GM12878 (cell line): Measurements from ENCODE around the gene SPRING1. TPM values are rescaled to one million over a fixed set of nuclear protein-coding genes. Genes with fewer than 3 reads are reported as not detected.

Experiments used
- ATF7 ChIP-seq: fragments of 450-650 bp; IDR thresholded peaks from 2 replicates; pipeline ENCODE4 v1.6.1; 2016; ENCODE audit warnings: low read depth, mild to moderate bottlenecking
- BHLHE40 ChIP-seq, 2 experiments: fragments of 450-650 bp in 1 of 2; IDR thresholded peaks; 2 replicates each; pipeline ENCODE4 v1.6.1; 2011 to 2017; ENCODE audit warnings: low read depth in 2 of 2, borderline replicate concordance in 1 of 2, improper control_type of control experiment in 1 of 2, low read length in 1 of 2, mild to moderate bottlenecking in 1 of 2
- ESRRA ChIP-seq: IDR thresholded peaks from 2 replicates; pipeline ENCODE4 v1.6.1; 2012; ENCODE audit warnings: mild to moderate bottlenecking, low read length, improper control_type of control experiment
- FOXK2 ChIP-seq: fragments of 450-650 bp; IDR thresholded peaks from 2 replicates; pipeline ENCODE4 v1.6.1; 2017; ENCODE audit warnings: mild to moderate bottlenecking, moderate library complexity
- HCFC1 ChIP-seq: fragments of 150-350 bp; IDR thresholded peaks from 2 replicates; pipeline ENCODE4 v1.6.1; 2014; ENCODE audit warnings: low read length
- HDAC2 ChIP-seq: fragments of 200-600 bp; sonication (generic); IDR thresholded peaks from 2 replicates; pipeline ENCODE4 v1.6.1; 2017
- HSF1 ChIP-seq: fragments of 150-350 bp; IDR thresholded peaks from 2 replicates; pipeline ENCODE4 v1.6.1; 2014; ENCODE audit warnings: mild to moderate bottlenecking, low read depth, low read length
- KLF5 ChIP-seq: fragments of 450-650 bp; IDR thresholded peaks from 2 replicates; pipeline ENCODE4 v1.6.1; 2014; ENCODE audit warnings: mild to moderate bottlenecking; ENCODE audit not compliant: partially characterized antibody
- LARP7 ChIP-seq: fragments of 450-650 bp; IDR thresholded peaks from 2 replicates; pipeline ENCODE4 v1.6.1; 2017; ENCODE audit warnings: mild to moderate bottlenecking
- MYB ChIP-seq: fragments of 150-350 bp; IDR thresholded peaks from 2 replicates; pipeline ENCODE4 v1.6.1; 2014; ENCODE audit warnings: mild to moderate bottlenecking, low read depth, low read length, borderline replicate concordance
- NKRF ChIP-seq: fragments of 450-650 bp; conservative IDR thresholded peaks from 2 replicates; pipeline ENCODE4 v1.6.1; 2017; ENCODE audit warnings: mild to moderate bottlenecking, moderate library complexity
- PAX8 ChIP-seq: fragments of 450-650 bp; IDR thresholded peaks from 2 replicates; pipeline ENCODE4 v1.6.1; 2017; ENCODE audit warnings: mild to moderate bottlenecking, moderate library complexity
- PKNOX1 ChIP-seq: fragments of 450-650 bp; IDR thresholded peaks from 2 replicates; pipeline ENCODE4 v1.6.1; 2016; ENCODE audit warnings: mild to moderate bottlenecking
- POLR2A ChIP-seq: IDR thresholded peaks from 2 replicates; pipeline ENCODE4 v1.6.1; 2011; ENCODE audit warnings: low read depth, mild to moderate bottlenecking, low read length
- POLR2AphosphoS2 ChIP-seq: IDR thresholded peaks from 2 replicates; pipeline ENCODE4 v1.6.1; 2011; ENCODE audit warnings: low read depth, mild to moderate bottlenecking, low read length, improper control_type of control experiment, moderate library complexity
- RCOR1 ChIP-seq: conservative IDR thresholded peaks from 2 replicates; pipeline ENCODE4 v1.6.1; 2012; ENCODE audit warnings: low read depth, low read length, improper control_type of control experiment
- SIX5 ChIP-seq: IDR thresholded peaks from 2 replicates; pipeline ENCODE4 v1.6.1; 2011; ENCODE audit warnings: mild to moderate bottlenecking, low read depth, low read length, moderate library complexity; ENCODE audit not compliant: severe bottlenecking
- SMARCA5 ChIP-seq: fragments of 450-650 bp; IDR thresholded peaks from 2 replicates; pipeline ENCODE4 v1.6.1; 2017; ENCODE audit warnings: mild to moderate bottlenecking
- STAT1 ChIP-seq: fragments of 450-650 bp; conservative IDR thresholded peaks from 2 replicates; pipeline ENCODE4 v1.6.1; 2014; ENCODE audit warnings: antibody characterized with exemption, mild to moderate bottlenecking
- STAT3 ChIP-seq: IDR thresholded peaks from 2 replicates; pipeline ENCODE4 v1.6.1; 2011; ENCODE audit warnings: low read depth, low read length, improper control_type of control experiment
- TBL1XR1 ChIP-seq: IDR thresholded peaks from 2 replicates; pipeline ENCODE4 v1.6.1; 2012; ENCODE audit warnings: low read depth, low read length, improper control_type of control experiment
- TCF7 ChIP-seq: IDR thresholded peaks from 2 replicates; pipeline ENCODE4 v1.6.1; 2014; ENCODE audit warnings: antibody characterized with exemption, borderline replicate concordance
- ZZZ3 ChIP-seq: IDR thresholded peaks from 2 replicates; pipeline ENCODE4 v1.6.1; 2011; ENCODE audit warnings: low read depth; ENCODE audit not compliant: control insufficient read depth, insufficient read length
- polyA plus RNA-seq, 11 experiments: library from polyadenylated mRNA; depleted of rRNA in 4 of 11; unstranded in 6 of 11; stranded (reverse) in 5 of 11; fragments of >200 nt; fragmentation: Nextera tagmentation in 4 of 11; fragmentation: Illumina TruSeq in 1 of 11; extraction: Ambion mirVana in 4 of 11; extraction: Trizol in 1 of 11; gene quantifications; 1 replicate in 1 of 11; 2 replicates in 10 of 11; pipeline versions ENCODE4 v1.2.1 to v1.2.3, GENCODE V29; 2011 to 2016; ENCODE audit warnings: inconsistent platforms in 2 of 11, missing spikeins in 2 of 11, low read depth in 1 of 11
- total RNA-seq, 4 experiments: library from RNA; depleted of rRNA in 3 of 4; stranded (reverse); fragments of >200 nt in 3 of 4; fragmentation: Illumina TruSeq in 1 of 4; extraction: Trizol in 1 of 4; gene quantifications; 2 replicates each; pipeline versions ENCODE4 v1.2.1 to v1.2.3, GENCODE V29; 2013 to 2021
- TF ChIP-seq, protein P1 (sequence below): fragments of 450-650 bp; IDR thresholded peaks from 2 replicates; pipeline ENCODE4 v1.6.1; 2018; ENCODE audit warnings: borderline replicate concordance, mild to moderate bottlenecking; ENCODE audit not compliant: partially characterized antibody
- TF ChIP-seq, protein P2 (sequence below): IDR thresholded peaks from 2 replicates; pipeline ENCODE4 v1.6.1; 2012; ENCODE audit warnings: low read depth, low read length, improper control_type of control experiment

Gene SPRING1
- total and polyA plus RNA-seq, 10 of the 15 experiments (the other 5 are each of a cell fraction or from before 2014, with no cell fraction given) = 2.5 to 25.7 (median 14.3) TPM

DNA sequence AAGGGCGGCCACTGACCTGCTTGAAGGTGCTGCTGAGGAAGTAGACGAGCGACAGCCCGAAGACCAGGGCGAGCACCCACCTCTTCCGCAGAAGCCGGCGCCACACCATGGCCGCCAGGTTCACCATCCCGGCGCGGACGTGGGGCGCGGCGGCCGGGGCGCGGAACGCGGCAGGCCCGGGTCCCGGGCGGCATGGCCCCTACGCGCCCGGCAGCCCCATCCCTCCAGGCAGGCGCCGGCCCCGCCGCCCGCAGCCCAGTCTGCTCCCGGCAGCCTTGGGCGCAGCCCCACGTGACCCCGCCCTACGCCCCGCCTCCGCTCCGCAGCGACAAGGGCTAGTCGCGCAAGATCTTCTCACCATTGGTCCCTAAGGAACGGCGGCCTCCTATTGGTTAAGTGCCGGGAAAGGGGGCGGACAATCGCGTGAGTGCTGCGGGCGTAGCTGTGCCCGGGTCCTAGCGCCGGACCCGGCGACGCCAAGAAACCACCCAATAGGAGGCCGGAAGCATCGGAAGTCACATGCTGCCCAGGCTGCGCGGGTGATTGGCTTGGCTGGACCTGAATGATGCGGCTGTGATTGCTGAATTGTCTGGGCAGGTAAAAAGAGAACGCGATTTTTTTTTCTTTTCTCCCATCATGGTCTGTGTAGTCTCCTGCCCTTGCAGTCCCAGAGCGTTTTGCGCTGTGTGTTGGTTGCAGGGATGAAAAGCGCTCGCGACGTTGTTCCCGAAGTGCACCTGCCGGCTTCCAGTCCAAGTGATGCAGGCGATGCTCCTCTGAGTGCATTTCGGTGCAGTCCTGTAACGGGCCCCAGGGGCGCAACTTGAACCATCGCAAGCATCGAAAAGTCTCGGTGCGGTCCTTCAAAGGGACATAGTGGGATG is at the start of gene SPRING1, which contains the start of gene RNFT2 (continued):
- TF ChIP-seq NKRF (peak; percentile 91), ATF7 (peak; percentile 50), POLR2AphosphoS2 (no peak), KLF5 (peak; percentile 31), STAT1 (0 out of 2 replicates have a peak, but pooled peaks have one; percentile 16), RCOR1 (peak; percentile 93), PAX8 (no peak), TBL1XR1 (0 out of 2 replicates have a peak, but pooled peaks have one; percentile 34), STAT3 (no peak), ESRRA (no peak), TCF7 (no peak), HCFC1 (peak; percentile 52), FOXK2 (no peak), HDAC2 (no peak), HSF1 (0 out of 2 replicates have a peak, but pooled peaks have one; percentile 23), ZZZ3 (no peak), PKNOX1 (peak; percentile 89), LARP7 (peak; percentile 93), POLR2A (peak; percentile 86), SMARCA5 (peak; percentile 87), MYB (no peak), BHLHE40 (IDR thresholded peaks at IDR 0.05; ENCODE audit: borderline replicate concordance in 1 of 2, low read depth in 2 of 2, low read length in 1 of 2) (peak; percentile 98 to 99), SIX5 (peak; percentile 25)
- TF ChIP-seq, protein P1, sequence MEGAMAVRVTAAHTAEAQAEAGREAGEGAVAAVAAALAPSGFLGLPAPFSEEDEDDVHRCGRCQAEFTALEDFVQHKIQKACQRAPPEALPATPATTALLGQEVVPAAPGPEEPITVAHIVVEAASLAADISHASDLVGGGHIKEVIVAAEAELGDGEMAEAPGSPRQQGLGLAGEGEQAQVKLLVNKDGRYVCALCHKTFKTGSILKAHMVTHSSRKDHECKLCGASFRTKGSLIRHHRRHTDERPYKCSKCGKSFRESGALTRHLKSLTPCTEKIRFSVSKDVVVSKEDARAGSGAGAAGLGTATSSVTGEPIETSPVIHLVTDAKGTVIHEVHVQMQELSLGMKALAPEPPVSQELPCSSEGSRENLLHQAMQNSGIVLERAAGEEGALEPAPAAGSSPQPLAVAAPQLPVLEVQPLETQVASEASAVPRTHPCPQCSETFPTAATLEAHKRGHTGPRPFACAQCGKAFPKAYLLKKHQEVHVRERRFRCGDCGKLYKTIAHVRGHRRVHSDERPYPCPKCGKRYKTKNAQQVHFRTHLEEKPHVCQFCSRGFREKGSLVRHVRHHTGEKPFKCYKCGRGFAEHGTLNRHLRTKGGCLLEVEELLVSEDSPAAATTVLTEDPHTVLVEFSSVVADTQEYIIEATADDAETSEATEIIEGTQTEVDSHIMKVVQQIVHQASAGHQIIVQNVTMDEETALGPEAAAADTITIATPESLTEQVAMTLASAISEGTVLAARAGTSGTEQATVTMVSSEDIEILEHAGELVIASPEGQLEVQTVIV = peak; percentile 94
- TF ChIP-seq, protein P2, sequence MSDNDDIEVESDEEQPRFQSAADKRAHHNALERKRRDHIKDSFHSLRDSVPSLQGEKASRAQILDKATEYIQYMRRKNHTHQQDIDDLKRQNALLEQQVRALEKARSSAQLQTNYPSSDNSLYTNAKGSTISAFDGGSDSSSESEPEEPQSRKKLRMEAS = peak; percentile 96
